ENCODE results near the gene ATP2A1.
A peak's percentile ranks its signal among the peaks of the same experiment; 100 is the strongest.
"Not testable (repeated sequence)": the region's sequence is repeated elsewhere in the genome, so short reads cannot be mapped to it uniquely, and the experiment has no call there.

ATP2A1 gene

GRCh38 chr16:28863929-28864793, 14.1 kb upstream of the ATP2A1 start:
- no peak for DNase-seq

- DNase-seq: no peak
Measured at GRCh38 chr16:28865001-28865688, 13.1 kb upstream of the ATP2A1 start.

- DNase-seq: no peak
Measured at GRCh38 chr16:28865722-28866453, 12.4 kb upstream of the ATP2A1 start.

- no peak for DNase-seq
Measured at GRCh38 chr16:28866454-28866804, 11.9 kb upstream of the ATP2A1 start.

- DNase-seq: no peak
Measured at GRCh38 chr16:28867241-28867640, 11.0 kb upstream of the ATP2A1 start.

- not testable (repeated sequence) for DNase-seq
Measured at GRCh38 chr16:28867646-28868045, 10.6 kb upstream of the ATP2A1 start.

- no peak for DNase-seq
Measured at GRCh38 chr16:28869201-28869600, 9.1 kb upstream of the ATP2A1 start.

GRCh38 chr16:28872952-28873351, 5.3 kb upstream of the ATP2A1 start:
- no peak for DNase-seq

GRCh38 chr16:28873543-28874201, 4.6 kb upstream of the ATP2A1 start:
- DNase-seq: no peak

GRCh38 chr16:28874406-28874805, 3.9 kb upstream of the ATP2A1 start:
- no peak for DNase-seq

GRCh38 chr16:28875134-28876018, 2.9 kb upstream of the ATP2A1 start:
- DNase-seq: no peak

- no peak for DNase-seq
Measured at GRCh38 chr16:28876019-28876659, 2.1 kb upstream of the ATP2A1 start.

- no peak for DNase-seq
Measured at GRCh38 chr16:28876973-28877654, 1.2 kb upstream of the ATP2A1 start.

- DNase-seq: no peak
Measured at GRCh38 chr16:28877655-28878000, 660 bp upstream of the ATP2A1 start.

- no peak for DNase-seq
Measured at GRCh38 chr16:28879261-28879840, 1.1 kb downstream of the ATP2A1 start.

- peak; percentile 95 for DNase-seq
Measured at GRCh38 chr16:28879841-28880588, 1.7 kb downstream of the ATP2A1 start.

- DNase-seq: peak; percentile 74
Measured at GRCh38 chr16:28880589-28880915, 2.3 kb downstream of the ATP2A1 start.

- DNase-seq: no peak
Measured at GRCh38 chr16:28880955-28881354, 2.7 kb downstream of the ATP2A1 start.

GRCh38 chr16:28881565-28881964, 3.3 kb downstream of the ATP2A1 start:
- not testable (repeated sequence) for DNase-seq

- DNase-seq: no peak
Measured at GRCh38 chr16:28882551-28883160, 4.4 kb downstream of the ATP2A1 start.

All from NCI-H510A treated with DMSO at 0.1 percent for 48 hours (cell line).